NCI-H1105 (cell line): ENCODE data around the gene B3GALT6.

Source experiments
- DNase-seq: peaks from one replicate; lab custom pipeline; 2025; lab: John Stamatoyannopoulos, UW

The B3GALT6 gene

GRCh38 chr1:1232796-1233566, 944 bp downstream of the B3GALT6 start:
- DNase-seq: no peak

DNA sequence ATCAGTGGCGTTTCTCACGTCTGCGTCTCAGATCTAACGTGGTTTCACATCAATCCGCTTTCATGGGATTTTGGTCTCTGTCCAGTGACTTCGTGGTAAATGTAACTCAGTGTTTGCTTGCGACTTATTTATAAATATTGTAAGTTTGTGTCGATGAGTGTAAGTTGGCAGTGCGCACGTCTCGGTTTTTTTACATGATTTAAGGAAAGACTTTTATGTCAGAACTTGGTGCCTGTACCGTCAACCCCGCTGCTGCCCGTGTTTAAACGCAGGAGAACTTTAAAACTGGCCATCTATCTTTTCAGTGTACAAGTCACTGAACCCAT, 1.5 kb downstream of the B3GALT6 start:
- DNase-seq: no peak

DNA sequence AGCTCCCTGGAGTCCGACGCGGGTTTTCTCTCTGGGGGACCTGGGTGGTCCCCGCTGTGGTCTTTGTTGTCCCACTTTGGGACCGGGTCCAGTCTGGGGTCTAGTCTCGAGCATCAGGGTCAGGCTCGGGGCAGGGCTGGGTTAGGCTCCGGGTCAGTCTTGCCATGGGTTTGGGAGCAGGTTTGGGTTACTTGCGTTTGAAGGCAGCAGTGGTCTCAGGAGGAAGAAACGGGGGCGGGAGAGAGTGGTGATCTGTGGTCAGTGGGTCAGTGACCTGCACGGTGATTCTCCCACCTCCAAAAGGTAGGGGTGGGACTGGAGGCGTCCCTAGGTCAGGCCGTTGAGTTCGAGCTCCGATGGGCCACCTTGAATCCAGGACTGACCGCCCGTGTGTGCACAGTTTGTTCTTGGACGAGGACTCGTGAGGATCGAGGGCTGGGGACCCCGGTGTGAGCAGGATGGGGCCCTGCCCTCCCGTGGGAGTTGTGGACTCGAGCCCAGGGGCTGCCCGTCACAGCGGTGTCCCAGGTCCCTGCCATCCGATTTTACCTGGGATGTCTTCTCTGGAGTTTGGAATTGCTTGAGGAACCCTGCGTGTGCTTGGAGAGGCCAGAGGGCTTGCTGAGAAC, 2.3 kb downstream of the B3GALT6 start:
- DNase-seq: no peak

GRCh38 chr1:1235016-1235744, 3.1 kb downstream of the B3GALT6 start:
- no peak for DNase-seq

- DNase-seq: no peak
Measured at GRCh38 chr1:1236176-1236763, 4.2 kb downstream of the B3GALT6 start.

- DNase-seq: no peak
Measured at GRCh38 chr1:1236945-1237873, 5.2 kb downstream of the B3GALT6 start.

GRCh38 chr1:1237874-1238701, 6.1 kb downstream of the B3GALT6 start:
- no peak for DNase-seq

GRCh38 chr1:1238702-1239178, 6.7 kb downstream of the B3GALT6 start:
- DNase-seq: no peak

GRCh38 chr1:1239227-1239613, 7.2 kb downstream of the B3GALT6 start:
- DNase-seq: no peak

DNA sequence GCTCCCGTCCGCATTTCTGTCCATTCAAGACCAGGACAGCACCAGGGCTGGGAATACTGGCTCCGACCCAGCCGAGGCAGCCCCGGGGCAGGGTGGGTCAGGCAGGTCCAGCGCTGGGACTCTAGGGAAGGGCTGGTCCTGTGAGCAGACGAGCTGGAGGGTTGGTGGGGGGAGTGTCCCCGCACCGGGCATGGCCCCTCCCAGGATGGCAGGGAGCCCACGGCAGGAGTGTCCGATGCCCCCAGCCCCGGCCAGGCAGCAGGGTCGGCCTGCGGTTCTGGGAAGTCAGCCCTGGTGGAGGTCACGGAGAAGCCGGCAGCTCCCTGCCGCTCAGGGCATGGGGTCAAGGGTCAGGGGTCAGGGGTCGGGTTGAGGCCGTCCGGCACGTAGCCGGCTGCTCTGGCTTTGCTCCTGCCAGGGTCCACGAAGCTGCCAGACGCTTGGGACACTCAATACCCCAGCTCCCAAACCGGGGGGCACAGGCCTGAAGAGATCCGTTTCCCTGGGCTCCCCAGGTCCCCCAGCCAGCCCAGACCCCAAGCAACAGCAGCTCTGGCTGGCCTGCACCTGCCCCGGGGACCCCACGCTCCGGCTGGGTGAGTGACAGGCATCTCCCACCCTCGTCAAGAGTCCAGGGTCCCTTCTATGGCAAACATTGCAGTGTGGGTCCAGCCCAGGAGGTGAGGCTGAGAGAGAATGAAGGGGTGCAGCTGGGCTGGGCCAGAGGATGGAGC, 7.7 kb downstream of the B3GALT6 start:
- no peak for DNase-seq

GRCh38 chr1:1240348-1240732, 8.3 kb downstream of the B3GALT6 start:
- no peak for DNase-seq

DNA sequence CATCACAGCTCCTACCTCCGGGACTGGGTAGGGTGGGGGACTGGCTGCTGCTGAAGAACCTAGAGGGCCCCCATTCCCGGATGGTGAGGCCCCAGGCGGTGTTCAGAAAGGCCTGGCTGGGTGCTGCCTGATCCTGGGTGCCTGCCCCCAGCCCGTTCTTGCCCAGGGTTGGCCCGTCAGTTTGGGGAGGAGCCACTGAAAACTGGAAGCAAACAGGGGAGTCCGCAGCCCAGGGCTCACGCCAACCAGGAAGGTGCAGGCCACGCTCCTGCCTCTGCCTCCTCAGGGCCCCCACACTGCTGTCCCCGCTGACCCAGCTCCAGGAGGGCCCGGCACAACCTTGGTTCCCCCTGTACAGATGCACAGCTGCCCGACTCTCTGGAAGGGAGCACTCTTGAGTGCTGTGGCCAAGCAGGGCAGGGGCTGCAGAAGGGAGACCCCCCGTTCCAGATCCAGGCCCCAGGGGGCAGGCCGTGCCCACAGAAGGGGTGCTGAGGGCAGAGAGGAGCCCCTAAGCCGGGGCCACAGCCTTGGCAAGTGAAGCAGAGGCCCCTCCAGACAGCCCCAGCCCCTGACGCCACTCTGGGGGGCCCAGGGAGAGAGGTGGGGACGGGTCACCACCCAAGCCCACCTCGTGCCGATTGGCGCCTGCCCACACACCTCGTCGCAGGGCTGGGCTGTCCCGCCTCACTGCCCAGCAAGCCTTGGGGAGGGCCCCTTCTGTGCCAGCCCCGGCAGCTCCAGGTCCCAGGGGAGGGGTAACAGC, 9.0 kb downstream of the B3GALT6 start:
- no peak for DNase-seq

- no peak for DNase-seq
Measured at GRCh38 chr1:1241588-1242219, 9.7 kb downstream of the B3GALT6 start.

DNA sequence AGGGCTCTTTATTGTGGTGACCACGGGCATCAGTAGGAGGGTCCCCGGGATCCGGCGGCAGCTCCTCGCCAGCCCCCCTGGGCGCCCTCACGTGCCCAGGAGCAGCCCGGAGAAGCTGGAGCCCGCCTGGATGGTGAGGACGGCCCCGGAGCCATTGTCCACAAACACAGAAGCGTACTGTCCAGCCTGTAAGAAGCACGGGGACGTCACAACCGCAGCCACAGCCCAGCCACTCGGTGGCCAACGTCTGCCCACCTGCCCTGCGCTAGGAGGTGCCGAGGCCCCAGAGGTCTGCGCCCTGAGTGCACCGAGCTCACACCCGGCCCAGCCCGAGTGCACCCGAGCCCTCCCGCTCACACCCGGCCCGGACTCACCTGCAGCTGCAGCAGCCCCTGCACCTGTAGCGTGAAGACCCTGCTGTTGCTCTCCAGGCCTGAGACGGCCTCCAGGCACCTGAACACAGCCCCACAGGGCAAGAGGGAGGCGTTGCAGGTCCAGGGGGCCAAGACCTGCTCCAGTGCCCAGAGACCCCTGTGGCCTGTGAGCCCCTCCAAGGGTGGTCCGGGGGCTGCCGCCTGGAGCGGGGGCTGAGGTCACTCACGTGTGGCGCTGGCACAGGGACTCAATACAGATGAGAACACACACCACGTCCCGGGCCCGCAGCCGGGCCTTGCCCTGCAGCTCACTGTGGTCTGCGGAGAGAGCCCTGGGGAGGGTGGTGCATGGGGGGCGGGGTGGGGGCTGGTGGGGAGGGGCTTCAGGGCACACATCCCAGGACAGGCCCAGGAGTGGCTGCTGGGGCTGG, 10.6 kb downstream of the B3GALT6 start:
- no peak for DNase-seq

- no peak for DNase-seq
Measured at GRCh38 chr1:1243266-1243660, 11.2 kb downstream of the B3GALT6 start.

- DNase-seq: no peak
Measured at GRCh38 chr1:1243807-1244191, 11.8 kb downstream of the B3GALT6 start.

GRCh38 chr1:1244192-1244811, 12.3 kb downstream of the B3GALT6 start:
- no peak for DNase-seq
